ENCODE data around the gene CCND3. TPM values are rescaled to one million over a fixed set of nuclear protein-coding genes. Genes with fewer than 3 reads are reported as not detected.

The CCND3 gene
- 229 and 319 TPM in 2 replicates for total RNA-seq (2014; rRNA removed; shearing (Covaris generic))
- 244 and 303 TPM in 2 replicates for total RNA-seq (2022)
- Bru-seq, nascent RNA = percentile 58 among the genes with signal in this experiment
- BruChase-seq, experiment 1, labeled RNA remaining after a 6-hour chase = percentile 58 among the genes with signal in this experiment
- percentile 58 among the genes with signal in this experiment for BruChase-seq, experiment 2, labeled RNA remaining after a 2-hour chase
- long read RNA-seq, transcript CCND3-204 (4 exons, 1,724 nt) = minor isoform, 5 of 1,201 reads
- long read RNA-seq, transcript CCND3-205 (4 exons, 1,843 nt) = minor isoform, 14 of 1,201 reads
- long read RNA-seq, transcript CCND3-202 (5 exons, 2,133 nt) = minor isoform, 13 of 1,201 reads
- long read RNA-seq, transcript CCND3-203 (5 exons, 2,085 nt) = major isoform, 1,058 of 1,201 reads
- long read RNA-seq, partial matches to known transcripts = 74 of 1,201 reads
- long read RNA-seq, other reads (novel, unspliced or antisense) = 32 of 1,201 reads

DNA sequence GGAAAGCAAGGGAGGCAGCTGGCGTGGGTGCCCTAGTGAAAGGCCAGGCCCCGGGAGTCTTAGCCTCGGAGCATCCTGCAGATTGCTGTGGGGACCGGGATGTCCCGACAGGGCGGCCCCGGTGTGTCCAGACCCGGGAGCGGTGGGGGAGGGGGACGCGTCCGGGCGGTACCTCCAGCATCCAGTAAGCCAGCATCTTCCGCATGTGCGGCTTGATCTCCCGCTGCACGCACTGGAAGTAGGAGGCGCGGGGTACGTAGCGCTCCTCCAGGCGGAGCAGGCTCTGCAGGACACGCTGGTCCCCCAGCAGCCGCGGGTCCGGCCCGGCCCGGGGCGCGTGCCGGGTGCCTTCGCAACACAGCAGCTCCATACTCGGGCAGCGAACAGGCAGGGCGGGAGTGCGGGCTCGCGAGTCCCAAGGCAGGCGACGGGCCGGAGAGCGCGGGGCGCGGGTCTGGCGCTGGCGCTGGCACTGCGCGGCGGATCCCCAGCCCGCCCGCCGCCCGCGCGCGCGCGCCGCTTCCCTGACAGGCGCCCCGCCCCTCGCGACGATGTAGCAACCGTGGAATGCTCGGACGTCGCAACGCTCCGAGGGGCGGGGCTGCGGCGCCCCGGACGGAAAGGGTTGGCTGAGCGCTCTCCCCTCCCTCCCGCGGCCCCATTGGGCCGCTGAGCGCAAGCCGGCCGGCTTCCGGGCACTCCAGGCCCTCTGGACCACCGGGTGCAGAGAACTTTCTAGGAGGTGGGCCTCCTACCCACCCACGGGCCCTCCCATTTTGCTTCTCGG is at the start of gene CCND3:
TSS of gene CCND3 (minus strand) at position 529 of the 787 bp plus-strand sequence. CDS start at position 370, 159 bp downstream.
- Histone ChIP-seq H3K36me3 (ENCODE audit: insufficient read depth, low read length) (peaks cover 50% of the 10 kb centered on the region), H3K9me2 (ENCODE audit: insufficient read depth, low read length) (no peaks in the 10 kb centered on the region), H3K4me3 (ENCODE audit: low read depth, low read length, poor library complexity, severe bottlenecking) (peak within 1 kb of the TSS; percentile 93), H4K20me1 (ENCODE audit: insufficient read depth, low read length) (peaks cover 24% of the 10 kb centered on the region), H3K79me2 (ENCODE audit: insufficient read depth, low read depth, low read length) (peaks cover 65% of the 10 kb centered on the region), H3K27ac (ENCODE audit: low read depth, low read length, poor library complexity, severe bottlenecking) (peak within 1 kb of the TSS; percentile 82), H3K9me3 (ENCODE audit: low read length) (no peaks in the 10 kb centered on the region), H2AFZ (ENCODE audit: low read length) (peak within 1 kb of the TSS; percentile 44; the same call in 1 of the 2 replicates), H3K4me1 (ENCODE audit: insufficient read depth, low read length, poor library complexity, severe bottlenecking) (peaks cover 69% of the 10 kb centered on the region), H3K4me2 (ENCODE audit: low read length) (peak within 1 kb of the TSS; percentile 93)
- TF ChIP-seq CTCF (conservative IDR thresholded peaks at IDR 0.05; ENCODE audit: low read length) (no peak), EZH2phosphoT487 (IDR thresholded peaks at IDR 0.05; ENCODE audit: borderline replicate concordance, low read depth, low read length) (no peak)
- intact Hi-C loops (cut with micrococcal nuclease; ENCODE audit: unreplicated experiment) = loop anchor here (1.0 to 5.0 kb wide), 4 partner anchors 36 to 155 kb away; partner anchors contain the start of gene TOMM6
- peak; percentile 95 for DNase-seq (ENCODE audit: low spot score)
- no TSS peak for BruUV-seq (replicated peaks)
- CTCF ChIA-PET (ENCODE audit: unreplicated experiment) = interaction anchor here (0.6 to 1.1 kb wide), 4 partner anchors 11 to 107 kb away, joined by 3 read pairs; partner anchors contain the start of genes BYSL and MED20
- POLR2A ChIA-PET = interaction anchor here (0.5 to 3.2 kb wide), 14 partner anchors 12 to 1626 kb away, joined by 3 to 19 read pairs (median 5); partner anchors contain the start of gene TOMM6

DNA sequence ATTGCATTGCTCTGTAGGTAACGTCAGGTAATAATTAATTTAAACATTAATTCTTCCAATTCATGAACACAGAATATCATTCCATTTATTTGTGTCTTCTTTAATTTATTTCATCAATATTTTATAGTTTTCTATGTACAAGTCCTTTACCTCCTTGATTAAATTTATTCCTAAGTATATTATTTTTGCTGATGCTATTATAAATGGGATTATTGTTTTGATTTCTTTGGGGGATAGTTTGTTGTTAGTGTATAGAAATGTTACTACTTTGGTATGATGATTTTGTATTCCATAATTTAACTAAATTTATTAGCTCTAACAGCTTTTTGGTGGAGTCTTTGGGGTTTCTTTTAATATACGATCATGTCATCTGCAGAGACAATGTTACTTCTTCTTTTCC is 44.7 kb upstream of the CCND3 start:
- TF ChIP-seq EZH2phosphoT487 (IDR thresholded peaks at IDR 0.05; ENCODE audit: borderline replicate concordance, low read depth, low read length) = no peak
- no peak for TF ChIP-seq CTCF (conservative IDR thresholded peaks at IDR 0.05; ENCODE audit: low read length)
- ChIA-PET CTCF (ENCODE audit: unreplicated experiment) (no interaction called here), POLR2A (interaction anchor here (0.6 to 1.1 kb wide), 2 partner anchors 16 to 44 kb away, joined by 3 to 4 read pairs; no protein-coding TSS in a partner anchor)
- Histone ChIP-seq H3K27ac (ENCODE audit: low read depth, low read length, poor library complexity, severe bottlenecking) (no peak overlapping the region), H3K36me3 (ENCODE audit: insufficient read depth, low read length) (no peaks in the 10 kb centered on the region), H4K20me1 (ENCODE audit: insufficient read depth, low read length) (no peaks in the 10 kb centered on the region), H3K79me2 (ENCODE audit: insufficient read depth, low read depth, low read length) (no peaks in the 10 kb centered on the region), H3K9me2 (ENCODE audit: insufficient read depth, low read length) (no peaks in the 10 kb centered on the region), H3K4me3 (ENCODE audit: low read depth, low read length, poor library complexity, severe bottlenecking) (no peak overlapping the region), H3K4me1 (ENCODE audit: insufficient read depth, low read length, poor library complexity, severe bottlenecking) (peaks cover 10% of the 10 kb centered on the region), H3K9me3 (ENCODE audit: low read length) (no peaks in the 10 kb centered on the region; the same call in 1 of the 2 replicates), H3K4me2 (ENCODE audit: low read length) (no peak overlapping the region), H2AFZ (ENCODE audit: low read length) (no peak overlapping the region)
- DNase-seq (ENCODE audit: low spot score) = no peak
- no TSS peak for BruUV-seq (replicated peaks)
- intact Hi-C loops (cut with micrococcal nuclease; ENCODE audit: unreplicated experiment) = no loop called here

Data from OCI-LY7 (cell line).